DMS153 (cell line): ENCODE measurements around the gene TINCR.
"Not testable (repeated sequence)": the region's sequence is repeated elsewhere in the genome, so short reads cannot be mapped to it uniquely, and the experiment has no call there.

Experiments used
- DNase-seq: peaks from one replicate; lab custom pipeline; 2025; lab: John Stamatoyannopoulos, UW

The TINCR gene

DNA sequence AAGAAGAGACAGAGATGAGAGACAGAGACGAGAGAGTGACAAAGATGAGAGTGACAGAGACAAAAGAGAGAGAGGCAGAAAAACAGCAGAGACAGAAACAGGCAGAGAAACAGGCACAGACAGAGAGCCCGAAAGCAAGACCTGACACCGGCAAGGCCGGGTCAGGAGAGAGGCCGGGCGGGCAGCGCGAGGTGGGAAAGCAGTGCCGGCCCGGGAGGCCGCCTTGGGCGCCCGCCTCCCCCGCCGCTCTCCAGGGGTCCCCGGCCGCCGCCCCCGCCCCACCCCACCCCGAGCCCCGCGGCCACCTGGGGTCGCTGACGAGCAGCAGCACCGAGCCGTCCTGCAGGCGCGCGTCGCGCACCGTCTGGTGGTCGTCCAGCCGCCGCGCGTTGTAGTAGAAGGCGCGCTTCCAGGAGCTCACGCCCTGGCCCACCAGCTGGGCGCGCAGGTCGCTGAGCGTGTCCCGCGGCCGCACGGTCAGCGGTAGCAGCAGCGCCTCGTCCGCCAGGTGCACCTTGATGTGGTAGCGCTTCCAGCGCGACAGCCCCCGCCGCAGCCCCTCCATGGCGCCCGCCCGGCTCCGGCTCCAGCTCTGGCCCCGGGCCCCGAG, at the start of gene TINCR:
Gene TINCR (minus strand): TSS at position 594 of the 610 bp plus-strand sequence.
- DNase-seq = no peak

DNA sequence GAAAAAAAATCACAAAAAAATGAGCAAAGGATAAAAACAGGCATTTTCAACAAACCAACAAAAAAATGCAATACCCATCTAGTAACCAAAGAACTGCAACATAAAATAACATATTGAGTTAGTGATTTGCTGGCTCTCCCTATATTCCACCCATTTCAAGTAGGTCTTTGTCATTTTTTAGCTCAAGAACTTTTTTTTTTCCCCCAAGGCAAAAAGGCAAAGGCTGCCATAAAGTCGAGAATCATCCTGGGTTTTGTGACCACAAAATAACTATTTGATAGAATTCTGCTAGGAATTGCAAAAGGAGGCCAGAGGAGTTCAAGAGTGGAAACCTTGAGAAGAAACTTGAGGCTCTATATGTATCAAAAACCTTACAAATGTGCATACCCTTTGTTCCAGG, 49.3 kb upstream of the TINCR start:
- no peak for DNase-seq

DNA sequence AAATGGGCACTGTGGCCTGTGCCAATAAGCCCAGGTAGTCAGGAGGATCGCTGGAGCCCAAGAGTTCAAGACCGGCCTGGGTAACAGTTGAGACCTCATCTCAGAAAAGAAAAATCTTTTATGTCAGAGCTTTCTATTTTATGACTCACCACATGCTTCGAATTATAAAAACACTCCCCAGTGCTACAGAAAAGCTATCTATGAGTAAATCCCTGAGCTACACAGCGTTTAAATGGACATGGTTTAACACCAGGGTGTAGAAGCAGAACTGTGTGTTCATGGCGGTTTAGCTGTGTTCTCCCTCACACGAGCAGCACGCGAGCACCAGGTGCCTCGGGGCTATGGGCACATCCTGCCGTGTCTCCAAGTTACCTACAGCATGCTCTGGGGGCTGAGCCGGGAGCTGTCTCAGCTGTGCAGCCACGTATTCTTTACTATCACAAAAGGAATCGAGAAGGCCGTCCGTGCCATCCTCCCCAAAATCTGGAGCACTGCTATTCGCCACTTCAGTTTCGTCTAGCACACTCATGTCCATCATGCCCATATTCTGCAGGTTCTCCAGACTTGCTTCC, 48.1 kb upstream of the TINCR start:
- no peak for DNase-seq

DNA sequence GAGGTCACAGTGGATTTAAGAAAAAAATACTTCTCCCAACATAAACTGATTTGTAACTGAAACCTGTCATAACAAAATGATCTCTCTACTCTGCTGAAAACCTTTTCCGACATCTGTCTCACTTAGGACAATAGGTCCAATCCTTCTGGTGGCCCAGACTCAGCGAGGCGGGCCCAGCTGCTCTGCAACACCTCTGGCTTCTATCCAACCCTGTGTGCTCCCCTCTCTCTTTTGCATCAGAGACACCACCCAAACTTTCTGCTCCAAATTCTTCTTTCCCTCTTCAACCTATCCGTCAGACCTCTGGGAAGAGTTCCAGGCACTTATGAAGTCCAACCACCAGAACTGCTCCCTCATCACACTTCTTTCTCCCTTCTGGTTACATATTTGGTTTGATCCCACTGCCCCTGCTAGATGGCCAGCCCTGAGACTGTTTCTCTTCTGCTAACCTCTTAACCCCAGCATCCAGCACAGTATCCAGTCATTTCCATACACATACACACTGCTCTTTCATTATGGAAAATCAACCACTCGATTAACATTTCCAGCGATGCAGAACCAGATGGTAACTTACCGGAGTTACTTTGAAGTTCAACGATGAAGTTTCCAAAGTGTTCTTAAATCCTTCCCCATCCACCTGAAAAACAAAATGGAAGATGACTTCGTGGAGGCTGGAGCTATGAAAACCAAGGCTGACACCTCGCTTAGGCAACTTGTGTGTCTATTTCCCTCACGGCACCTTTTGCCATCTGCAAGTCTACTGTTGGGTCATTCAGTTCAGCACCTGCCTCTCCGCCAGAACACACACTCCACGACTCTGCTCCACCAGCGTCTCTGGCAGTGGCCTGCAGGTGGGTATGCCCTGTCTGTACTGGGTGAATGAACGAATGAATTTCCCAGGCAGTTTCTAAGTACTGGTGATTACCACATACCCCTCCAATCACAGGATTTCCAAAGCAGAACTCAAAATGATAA, 45.4 kb upstream of the TINCR start:
- DNase-seq = no peak

DNA sequence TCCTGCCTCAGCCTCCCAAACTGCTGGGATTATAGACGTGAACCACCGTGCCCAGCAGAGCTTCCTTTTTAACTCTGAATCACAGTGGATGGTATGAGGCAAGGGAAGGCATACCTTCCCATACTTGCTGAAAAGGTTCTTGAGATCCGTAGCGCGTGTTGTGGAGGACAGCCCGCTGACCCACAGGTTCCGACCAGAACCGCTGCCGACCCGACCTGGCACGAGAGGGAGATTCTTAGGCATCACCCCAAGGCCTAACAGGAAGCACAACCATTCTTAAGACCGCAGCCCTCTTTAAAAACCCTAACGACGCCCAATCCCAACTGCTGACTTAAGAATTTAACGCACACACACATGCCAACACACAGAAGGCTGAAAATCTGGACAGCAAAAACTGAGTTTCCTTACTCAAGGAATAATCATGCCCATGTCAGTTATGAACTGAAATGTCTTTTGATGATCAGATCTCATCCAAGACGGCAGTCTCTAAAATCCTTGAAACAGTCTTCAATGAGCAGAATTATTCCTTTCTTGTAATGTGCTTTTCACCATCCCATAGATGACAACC, 42.2 kb upstream of the TINCR start:
- no peak for DNase-seq

DNA sequence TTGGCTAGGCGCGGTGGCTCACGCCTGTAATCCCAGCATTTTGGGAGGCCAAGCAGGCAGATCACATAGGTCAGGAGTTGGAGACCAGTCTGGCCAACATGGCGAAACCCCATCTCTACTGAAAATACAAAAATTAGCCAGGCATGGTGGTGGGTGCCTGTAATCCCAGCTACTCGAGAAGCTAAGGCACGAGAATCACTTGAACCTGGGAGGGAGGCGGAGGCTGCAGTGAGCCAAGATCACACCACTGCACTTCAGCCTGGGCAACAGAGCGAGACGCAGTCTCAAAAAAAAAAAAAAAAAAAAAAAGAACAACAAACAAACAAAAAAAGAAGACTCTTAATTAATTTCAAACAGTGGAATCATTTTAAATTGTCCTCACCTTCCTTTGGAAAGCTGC, 41.0 kb upstream of the TINCR start:
- DNase-seq = not testable (repeated sequence)

DNA sequence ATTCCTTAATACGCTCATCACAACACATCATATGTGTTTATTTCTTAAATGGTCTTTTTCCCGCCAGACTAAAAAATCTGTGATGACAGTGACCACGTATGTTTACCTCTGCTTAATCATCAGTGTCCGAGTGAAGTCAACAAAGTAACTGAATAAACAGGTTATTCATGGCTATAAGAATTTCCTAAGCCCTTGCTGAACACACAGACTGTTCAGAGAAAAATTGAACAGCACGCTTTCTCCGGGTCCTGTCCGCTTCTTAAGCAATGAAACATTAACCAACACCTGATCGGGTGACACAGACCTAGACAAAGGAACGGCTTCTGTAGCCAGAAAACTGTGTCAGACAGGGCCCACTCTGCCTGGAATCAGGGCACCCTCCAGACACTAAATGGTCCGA, 40.5 kb upstream of the TINCR start:
- DNase-seq = no peak

DNA sequence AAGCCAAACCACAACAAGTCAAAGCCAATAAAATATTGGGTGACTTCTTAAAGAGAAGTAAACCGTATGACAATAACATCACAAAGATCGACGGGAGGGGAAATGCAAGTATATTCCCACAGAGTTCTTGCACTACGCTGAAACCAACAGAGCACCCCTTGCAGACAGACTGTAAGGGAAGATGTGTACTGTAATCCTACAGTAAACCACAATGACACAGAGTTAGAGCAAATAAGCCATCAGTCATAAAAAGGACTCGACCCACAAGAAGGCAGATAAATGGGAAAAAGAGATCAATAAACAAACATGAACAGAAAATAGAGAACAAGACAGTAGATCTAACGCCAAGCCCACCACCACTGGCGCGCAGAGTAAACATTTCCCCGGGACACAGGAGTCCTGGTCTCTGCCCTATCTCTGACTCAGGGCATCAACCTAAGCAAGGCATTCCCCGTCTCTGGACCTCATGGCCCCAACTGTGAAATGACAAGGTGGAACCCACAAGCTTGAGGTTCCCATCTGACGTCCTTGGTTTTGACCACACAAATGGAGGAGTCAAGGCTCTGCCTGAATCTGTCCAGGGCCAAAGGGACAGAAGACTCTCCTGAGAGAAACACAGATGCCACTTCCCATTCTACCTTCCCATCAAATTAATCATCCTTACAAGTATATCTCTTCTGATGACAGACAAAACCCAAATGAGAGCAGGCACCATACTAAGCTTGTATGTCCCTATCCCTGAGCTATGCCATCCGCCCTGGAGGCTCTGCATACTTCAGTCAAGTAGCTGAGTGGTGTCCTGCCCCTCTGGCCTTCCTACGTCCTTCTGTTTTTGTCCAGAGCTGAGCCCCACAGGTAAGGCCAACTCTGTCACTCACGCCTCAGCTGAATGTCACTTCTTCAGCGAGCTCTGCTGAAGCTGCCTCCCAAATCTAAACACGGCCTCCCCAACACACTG, 39.8 kb upstream of the TINCR start:
- DNase-seq = no peak

DNA sequence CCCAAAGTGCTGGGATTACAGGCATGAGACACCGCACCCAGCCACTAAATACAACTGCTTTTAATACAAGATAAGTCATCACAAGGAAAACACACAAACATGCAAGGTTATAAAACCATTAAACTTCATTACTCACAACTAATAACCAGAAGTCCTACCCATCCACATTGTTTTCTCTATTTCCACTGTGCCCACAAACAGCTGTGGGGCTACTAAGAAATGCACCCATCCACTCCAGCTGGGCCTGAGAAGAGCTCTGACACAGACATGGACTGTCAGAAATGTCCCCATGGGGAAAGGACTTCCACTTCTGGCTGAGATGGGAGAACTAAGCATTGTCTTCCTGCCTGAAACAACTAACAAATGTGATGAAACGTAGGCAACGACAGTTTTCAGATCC, 37.6 kb upstream of the TINCR start:
- no peak for DNase-seq

DNA sequence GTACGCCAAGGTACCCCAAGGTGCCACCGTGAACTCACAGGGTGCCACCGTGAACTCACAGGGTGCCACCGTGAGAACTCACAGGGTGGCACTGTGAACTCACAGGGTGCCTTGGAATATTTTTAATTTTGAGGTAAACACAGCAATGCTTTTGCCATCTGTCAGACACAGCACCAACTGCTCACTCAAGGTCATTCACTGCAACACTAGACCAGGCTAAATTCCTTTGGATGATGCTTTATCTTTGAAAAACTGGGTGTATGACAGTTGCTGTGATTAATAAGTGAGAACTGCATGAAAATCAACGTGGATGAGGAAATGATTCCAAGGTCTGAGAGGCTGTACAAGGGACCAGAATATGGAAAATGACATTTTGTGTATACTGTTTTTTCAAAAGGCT, 35.9 kb upstream of the TINCR start:
- DNase-seq = no peak

DNA sequence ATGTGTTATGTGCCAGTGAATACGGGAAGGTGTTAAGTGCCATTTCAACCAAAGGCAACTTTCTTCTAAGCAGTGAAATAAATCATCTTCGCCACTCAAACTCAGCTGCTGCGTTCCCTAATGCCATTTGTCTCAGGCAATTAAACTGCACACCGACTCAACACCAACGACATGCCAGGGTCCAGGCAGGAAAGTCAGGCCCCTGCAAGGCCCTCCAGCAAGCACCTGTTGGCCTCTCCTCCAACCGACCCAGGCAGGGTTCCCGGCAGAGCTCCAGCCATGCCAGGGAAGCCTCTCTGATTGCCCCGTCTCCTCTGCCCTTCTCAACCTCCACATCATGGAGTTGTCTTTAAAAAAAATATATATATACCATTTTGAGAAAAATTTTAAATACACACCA, 33.0 kb upstream of the TINCR start:
- no peak for DNase-seq

DNA sequence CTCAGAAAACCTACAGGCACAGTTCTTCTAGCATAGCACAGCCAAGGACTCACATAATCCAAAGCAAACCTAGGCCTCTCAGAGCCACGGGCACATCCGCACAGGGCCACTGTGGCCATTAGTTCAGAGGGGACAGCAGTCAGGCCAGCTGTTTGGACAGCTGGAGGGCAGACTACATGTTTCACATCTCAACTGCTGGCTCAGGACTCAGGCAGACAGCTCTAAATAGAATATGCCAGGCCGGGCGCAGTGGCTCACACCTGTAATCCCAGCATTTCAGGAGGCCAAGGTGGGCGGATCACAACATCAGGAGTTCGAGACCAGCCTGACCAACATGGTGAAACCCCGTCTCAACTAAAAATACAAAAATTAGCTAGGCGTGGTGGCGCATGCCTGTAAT, 28.0 kb upstream of the TINCR start:
- no peak for DNase-seq

DNA sequence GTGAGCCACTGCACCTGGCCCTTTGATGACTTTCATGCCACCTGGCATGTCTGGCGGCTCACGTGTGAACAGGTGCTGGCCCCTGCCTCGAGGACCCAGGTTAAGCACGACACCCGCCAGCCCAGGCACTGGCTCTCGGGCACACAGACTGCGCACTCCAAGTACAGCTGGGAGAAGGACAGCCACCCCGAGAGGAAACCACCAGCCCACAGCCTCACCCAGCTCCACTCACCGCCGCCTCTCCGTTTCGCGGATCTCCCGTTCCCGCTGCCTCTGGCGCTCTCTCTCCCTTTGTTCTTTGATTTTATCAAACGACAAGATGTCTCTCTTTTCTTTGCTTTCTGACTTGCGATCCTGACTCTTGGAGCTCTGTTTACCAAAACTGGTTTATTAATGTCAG, 27.4 kb upstream of the TINCR start:
- no peak for DNase-seq

DNA sequence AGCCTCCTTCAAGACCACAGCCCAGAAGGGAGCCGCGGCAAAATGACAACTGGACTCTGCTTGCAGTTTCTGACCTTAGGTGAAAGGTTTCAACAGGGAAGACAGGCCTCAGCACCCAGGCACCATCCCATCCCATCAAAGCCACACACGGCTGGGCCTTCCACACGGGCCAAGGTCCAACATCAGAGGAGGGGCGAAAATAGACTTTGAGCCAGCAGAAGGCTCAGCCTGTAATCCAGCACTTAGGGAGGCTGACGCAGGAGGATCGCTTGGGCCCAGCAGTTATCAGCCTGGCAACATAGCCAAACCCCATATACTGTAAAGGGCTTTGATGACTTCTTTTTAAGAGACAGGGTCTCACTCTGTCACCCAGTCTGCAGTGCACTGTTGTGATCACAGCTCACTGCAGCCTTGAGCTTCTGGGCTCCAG, 26.8 kb upstream of the TINCR start:
- no peak for DNase-seq

DNA sequence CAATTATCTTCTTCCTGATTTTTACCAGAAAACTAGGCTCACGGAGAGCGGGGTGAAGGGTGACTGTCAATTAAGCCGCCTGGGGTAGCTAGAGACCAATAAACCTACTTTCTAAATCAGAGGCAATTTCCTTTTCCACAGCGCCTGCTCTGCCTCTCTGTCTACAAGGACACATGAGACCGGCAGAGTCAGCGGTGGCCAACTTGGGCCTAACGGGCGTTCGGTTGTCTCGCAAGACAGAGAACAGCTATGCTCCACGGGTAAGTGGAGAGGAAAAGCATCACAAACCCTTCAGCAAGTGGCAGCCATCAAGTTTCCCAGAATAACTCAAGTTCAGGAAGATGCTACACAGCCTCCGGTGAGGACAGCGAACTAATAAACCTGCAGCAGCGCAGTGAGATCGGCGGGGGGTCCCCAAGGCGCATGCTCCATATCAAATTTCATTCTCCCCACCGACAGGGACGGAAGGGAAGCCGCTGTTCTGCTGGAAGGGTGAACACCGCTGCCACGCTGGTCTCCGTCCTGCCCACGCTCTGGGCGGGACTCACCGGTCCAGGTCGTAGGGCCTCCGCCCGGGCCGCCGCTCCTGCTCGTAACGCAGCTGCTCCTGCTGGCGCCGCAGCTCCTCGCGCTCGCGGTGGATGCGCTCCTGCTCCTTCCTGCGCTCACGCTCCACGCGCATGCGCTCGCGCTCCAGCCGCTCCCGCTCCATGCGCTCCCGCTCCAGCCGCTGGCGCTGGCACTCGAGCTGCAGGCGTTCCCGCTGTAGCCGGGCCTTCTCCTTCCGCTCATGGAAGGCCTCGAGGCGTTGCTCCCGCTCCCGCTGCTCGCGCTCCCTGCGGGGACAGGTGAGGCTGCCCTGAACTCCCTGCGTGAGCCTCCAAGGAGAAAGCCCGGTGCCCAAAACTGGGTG, 25.8 kb upstream of the TINCR start:
- no peak for DNase-seq

DNA sequence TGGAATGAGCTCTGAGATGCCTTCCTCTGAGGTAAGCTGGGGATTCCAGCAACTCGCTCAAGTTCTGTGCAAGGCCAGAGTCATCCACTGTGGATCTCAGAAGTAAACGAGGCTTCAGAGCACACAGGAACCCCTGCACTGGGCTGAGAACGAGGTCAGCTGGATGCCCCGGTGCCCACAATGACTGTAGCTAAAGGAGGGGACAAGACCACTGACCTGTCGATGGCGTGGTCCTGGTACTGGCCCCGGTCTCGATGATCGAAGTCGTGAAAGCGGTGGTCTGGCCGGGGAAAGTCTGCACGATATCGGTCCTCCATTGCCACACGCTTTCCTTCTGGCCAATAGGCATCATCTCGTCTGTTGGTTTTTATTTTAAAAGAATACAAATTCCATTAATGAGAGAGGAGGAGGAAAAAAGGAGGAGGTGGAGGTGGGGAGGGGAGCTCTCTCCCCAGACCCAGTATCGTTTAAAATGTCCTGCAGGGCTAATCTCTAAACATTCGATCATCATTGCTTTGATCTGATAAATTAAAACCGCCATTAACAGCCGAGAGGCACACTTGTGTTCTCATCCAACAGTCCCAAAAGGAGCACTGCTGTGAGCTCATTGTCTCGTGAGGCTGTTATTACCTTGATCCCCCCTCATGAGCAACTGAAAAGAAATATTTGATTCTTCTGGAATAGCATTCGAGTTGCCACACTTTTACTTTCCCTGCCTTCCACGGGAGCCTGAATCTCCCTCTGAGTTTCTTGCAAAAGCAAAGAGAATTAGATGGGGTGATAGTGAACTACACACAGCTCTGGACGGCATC, 25.0 kb upstream of the TINCR start:
- DNase-seq = no peak

DNA sequence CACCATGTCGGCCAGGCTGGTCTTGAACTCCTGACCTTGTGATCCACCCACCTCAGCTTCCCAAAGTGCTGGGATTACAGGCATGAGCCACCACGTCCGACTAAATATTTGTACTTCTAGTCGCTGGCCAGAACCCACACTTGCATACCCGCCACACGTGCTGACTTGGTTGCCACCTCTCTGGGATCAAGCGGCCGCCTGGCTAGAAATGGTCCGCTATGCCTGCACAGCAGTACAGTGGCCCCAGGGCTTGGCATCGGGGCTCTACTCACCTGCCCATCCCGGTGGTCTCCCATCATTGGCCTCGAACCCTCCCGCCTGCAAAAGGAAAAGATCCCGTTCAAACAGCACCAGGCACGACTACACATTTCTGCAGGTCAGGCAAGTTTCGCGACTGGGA, 23.7 kb upstream of the TINCR start:
- no peak for DNase-seq

DNA sequence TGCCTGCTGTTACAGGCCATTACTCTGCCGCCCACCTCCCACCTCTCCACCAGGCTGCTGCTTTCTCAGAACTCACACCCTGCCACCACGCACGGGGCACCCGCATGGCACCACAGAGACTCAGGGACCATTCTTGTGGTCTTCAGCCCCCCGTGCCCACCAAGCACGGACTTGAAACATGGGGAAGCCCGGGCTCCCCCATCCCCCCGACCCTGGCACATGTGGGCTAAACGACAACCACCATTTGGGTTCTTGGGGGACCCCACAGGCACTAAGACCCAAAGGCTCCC, 23.1 kb upstream of the TINCR start:
- DNase-seq = no peak

DNA sequence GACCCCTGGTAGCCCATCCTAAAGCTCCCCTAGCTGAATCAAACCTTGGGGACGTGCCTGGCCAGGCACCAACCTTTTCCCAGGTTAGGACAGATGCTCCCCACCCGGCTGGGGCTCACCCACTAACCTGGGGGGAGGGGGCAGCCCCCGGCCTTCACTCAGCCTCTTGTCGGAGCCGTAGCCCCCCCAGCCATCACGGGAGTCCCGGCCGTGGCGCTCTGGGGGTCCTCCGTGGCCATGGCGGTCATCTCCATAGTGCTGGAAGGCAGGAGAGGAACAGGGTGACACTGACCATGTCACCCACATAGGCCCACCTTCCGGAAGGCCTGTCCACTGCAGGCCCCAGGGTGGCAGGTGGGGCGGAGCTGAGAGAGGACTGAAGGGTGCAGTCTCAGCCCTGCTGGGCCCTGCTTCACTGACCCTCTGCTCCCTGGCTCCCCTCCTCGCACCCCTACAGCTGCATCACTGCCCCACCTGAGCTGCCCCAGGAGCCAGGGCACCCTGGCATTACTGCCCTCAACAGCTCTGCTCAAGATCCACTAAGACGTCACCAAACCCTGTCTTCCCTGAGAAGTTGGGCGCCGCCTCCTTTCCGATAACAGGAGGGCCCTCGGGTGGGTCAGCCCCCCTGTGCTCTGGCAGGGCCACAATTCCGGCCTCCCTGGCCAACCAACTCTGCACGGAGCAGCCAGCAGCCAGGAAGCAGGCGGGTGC, 22.6 kb upstream of the TINCR start:
- no peak for DNase-seq
